Nucleus accumbens (tissue), 56 donors: ENCODE results near the gene SMDT1.
"Not testable (repeated sequence)": the region's sequence is repeated elsewhere in the genome, so short reads cannot be mapped to it uniquely, and the experiment has no call there.

ENCODE experiments used
- DNase-seq, 56 donors: peaks; one replicate each; lab custom pipeline; 2025; lab: John Stamatoyannopoulos, UW

The SMDT1 gene

GRCh38 chr22:42101199-42101598 lies 21.7 kb downstream of the SMDT1 start:
- DNase-seq, result no peak

- DNase-seq, result not testable (repeated sequence)
Measured at GRCh38 chr22:42104332-42104860, 24.9 kb downstream of the SMDT1 start.

GRCh38 chr22:42108848-42109247 lies 29.3 kb downstream of the SMDT1 start:
- no peak for DNase-seq

- DNase-seq, result no peak
Measured at GRCh38 chr22:42111798-42112197, 32.3 kb downstream of the SMDT1 start.

GRCh38 chr22:42112793-42113192 lies 33.3 kb downstream of the SMDT1 start:
- not testable (repeated sequence) for DNase-seq

GRCh38 chr22:42114721-42115120 lies 35.2 kb downstream of the SMDT1 start:
- peak in 2 of 56 donors; percentile 5 to 33 for DNase-seq

- DNase-seq, result not testable (repeated sequence)
Measured at GRCh38 chr22:42115420-42115830, 35.9 kb downstream of the SMDT1 start.

- DNase-seq, result no peak
Measured at GRCh38 chr22:42116848-42117424, 37.4 kb downstream of the SMDT1 start.

GRCh38 chr22:42120231-42121021 lies 40.9 kb downstream of the SMDT1 start:
- DNase-seq, result not testable (repeated sequence)

DNA sequence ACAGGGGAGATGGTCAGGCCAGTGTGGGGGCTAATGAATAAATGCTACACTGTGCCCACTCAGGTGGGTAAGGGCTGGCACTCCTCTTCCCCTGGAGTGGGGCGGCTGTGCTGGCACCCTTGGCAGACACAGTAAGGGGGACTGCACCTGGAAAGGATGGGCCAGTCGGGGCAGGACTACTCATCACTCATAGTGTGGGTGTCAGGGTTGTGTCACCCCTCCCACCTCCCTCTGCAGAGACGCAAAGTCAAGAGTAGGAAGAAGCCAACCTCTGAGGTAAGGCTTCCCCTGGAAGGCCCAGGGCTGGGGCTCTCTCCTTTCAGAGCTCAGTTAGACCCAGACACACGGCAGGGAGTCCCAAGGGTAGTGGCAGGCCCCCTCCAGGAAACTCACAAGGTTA lies 44.0 kb downstream of the SMDT1 start:
- not testable (repeated sequence) for DNase-seq

- DNase-seq, result no peak
Measured at GRCh38 chr22:42127606-42128005, 48.1 kb downstream of the SMDT1 start.

DNA sequence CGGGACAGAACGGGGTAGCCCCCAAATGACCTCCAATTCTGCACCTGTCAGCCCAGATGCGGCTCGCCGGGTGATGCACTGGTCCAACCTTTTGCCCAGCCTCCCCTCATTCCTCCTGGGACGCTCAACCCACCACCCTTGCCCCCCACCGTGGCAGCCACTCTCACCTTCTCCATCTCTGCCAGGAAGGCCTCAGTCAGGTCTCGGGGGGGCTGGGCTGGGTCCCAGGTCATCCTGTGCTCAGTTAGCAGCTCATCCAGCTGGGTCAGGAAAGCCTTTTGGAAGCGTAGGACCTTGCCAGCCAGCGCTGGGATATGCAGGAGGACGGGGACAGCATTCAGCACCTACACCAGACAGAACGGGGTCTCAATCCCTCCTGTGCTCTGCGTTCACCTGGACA lies 48.5 kb downstream of the SMDT1 start:
- DNase-seq, result not testable (repeated sequence)

GRCh38 chr22:42128776-42129694 lies 49.5 kb downstream of the SMDT1 start:
- peak in 9 of 56 donors; percentile 6 to 54 (median 17) for DNase-seq

DNA sequence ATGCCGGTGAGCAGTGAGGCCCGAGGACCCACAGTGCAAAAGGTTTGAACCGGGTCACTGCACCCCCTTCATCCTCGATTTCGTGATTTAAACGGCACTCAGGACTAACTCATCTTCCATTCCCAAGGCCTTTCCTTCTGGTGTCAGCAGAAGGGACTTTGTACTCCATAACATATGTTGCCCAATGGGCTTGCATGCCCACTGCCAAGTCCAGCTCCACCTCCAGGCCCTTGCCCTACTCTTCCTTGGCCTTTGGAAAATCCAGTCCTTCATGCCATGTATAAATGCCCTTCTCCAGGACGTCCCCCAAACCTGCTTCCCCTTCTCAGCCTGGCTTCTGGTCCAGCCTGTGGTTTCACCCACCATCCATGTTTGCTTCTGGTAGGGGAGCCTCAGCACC lies 50.7 kb downstream of the SMDT1 start:
- not testable (repeated sequence) for DNase-seq

- DNase-seq, result not testable (repeated sequence)
Measured at GRCh38 chr22:42130639-42131431, 51.3 kb downstream of the SMDT1 start, which contains the start of gene CYP2D6. Gene CYP2D6, minus strand, starts transcription at chr22:42130810. Its CDS starts 19 bp downstream, at chr22:42130791.

DNA sequence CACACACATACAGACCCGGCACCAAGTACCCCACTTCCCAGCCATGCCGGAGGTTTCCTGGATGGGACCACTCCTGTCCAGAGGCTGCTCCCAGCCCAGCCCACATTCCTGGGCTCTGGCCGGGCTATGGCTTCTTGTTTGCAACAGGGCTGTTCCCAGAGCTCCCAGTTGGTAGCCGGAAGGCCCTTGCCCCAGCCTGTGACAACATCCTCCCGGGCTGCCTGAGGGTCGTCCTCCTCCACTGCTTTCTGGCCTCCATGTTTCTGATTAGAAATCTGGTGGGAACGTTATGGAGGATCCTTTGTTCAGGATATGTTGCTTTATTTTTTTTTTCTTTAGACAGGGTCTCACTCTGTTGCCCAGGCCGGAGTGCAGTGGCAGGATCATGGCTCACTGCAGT lies 52.1 kb downstream of the SMDT1 start:
- no peak for DNase-seq

GRCh38 chr22:42132457-42132856 lies 53.0 kb downstream of the SMDT1 start:
- no peak for DNase-seq
